Measurements from ENCODE around the gene APOA4. TPM values are rescaled to one million over a fixed set of nuclear protein-coding genes. Genes with fewer than 3 reads are reported as not detected.

The APOA4 gene
- total RNA-seq, 1 donor from 2014 or later: not detected

DNA sequence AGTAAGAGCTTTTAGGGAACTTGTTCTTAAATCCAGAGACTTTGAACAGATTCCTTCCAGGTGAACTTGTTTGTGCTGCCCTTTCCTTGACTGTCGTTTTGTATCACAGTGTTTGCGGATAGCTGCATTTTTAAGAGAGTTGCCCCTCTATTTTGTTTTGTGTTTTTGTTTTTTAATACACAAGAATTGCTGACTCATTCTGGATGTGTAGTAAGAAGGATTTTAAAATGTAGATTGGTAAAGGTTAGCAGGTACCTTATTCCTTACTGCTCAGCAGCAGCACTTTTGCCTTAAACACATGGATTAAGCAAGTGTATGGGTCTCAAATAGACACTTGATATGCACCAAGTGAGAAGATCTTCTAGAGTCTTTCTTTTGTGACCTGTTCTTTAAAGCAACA, 22.5 kb downstream of the APOA4 start:
- no peak overlapping the region for H3K4me3 Mint-ChIP-seq (ENCODE audit: unreplicated experiment)
- peaks cover 39% of the 10 kb centered on the region for H3K27me3 Mint-ChIP-seq (ENCODE audit: unreplicated experiment)
- H3K36me3 Mint-ChIP-seq (ENCODE audit: unreplicated experiment): no peaks in the 10 kb centered on the region
- no peak for DNase-seq (ENCODE audit: extremely low spot score, unreplicated experiment)
- no peaks in the 10 kb centered on the region for H3K4me1 Mint-ChIP-seq (ENCODE audit: unreplicated experiment)
- H3K27ac Mint-ChIP-seq (ENCODE audit: unreplicated experiment): no peak overlapping the region
- no peaks in the 10 kb centered on the region for H3K9me3 Mint-ChIP-seq (ENCODE audit: unreplicated experiment)
- TF ChIP-seq, protein P1, sequence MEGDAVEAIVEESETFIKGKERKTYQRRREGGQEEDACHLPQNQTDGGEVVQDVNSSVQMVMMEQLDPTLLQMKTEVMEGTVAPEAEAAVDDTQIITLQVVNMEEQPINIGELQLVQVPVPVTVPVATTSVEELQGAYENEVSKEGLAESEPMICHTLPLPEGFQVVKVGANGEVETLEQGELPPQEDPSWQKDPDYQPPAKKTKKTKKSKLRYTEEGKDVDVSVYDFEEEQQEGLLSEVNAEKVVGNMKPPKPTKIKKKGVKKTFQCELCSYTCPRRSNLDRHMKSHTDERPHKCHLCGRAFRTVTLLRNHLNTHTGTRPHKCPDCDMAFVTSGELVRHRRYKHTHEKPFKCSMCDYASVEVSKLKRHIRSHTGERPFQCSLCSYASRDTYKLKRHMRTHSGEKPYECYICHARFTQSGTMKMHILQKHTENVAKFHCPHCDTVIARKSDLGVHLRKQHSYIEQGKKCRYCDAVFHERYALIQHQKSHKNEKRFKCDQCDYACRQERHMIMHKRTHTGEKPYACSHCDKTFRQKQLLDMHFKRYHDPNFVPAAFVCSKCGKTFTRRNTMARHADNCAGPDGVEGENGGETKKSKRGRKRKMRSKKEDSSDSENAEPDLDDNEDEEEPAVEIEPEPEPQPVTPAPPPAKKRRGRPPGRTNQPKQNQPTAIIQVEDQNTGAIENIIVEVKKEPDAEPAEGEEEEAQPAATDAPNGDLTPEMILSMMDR (IDR thresholded peaks at IDR 0.05): no peak

DNA sequence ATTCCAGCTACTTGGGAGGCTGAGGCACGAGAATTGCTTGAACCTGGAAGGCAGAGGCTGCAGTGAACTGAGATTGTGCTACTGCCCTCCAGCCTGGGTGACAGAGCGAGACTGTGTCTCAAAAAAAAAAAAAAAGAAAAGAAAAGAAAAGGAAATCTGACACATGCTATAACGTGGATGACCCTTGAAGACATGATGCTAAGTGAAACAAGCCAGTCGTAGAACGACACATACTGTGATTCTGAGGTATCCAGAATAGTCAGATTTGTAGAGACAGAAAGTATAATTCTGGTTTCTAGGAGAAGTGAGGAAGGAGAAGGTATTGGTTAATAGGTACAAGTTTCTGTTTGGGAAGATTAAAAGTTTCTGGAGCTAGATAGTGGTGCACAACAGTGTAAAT, 24.7 kb downstream of the APOA4 start:
- Mint-ChIP-seq H3K9me3 (ENCODE audit: unreplicated experiment) (no peaks in the 10 kb centered on the region), H3K27me3 (ENCODE audit: unreplicated experiment) (peaks cover 33% of the 10 kb centered on the region), H3K36me3 (ENCODE audit: unreplicated experiment) (no peaks in the 10 kb centered on the region), H3K4me3 (ENCODE audit: unreplicated experiment) (no peak overlapping the region), H3K4me1 (ENCODE audit: unreplicated experiment) (no peaks in the 10 kb centered on the region), H3K27ac (ENCODE audit: unreplicated experiment) (no peak overlapping the region)
- no peak for DNase-seq (ENCODE audit: extremely low spot score, unreplicated experiment)
- TF ChIP-seq, protein P1 (IDR thresholded peaks at IDR 0.05): no peak

DNA sequence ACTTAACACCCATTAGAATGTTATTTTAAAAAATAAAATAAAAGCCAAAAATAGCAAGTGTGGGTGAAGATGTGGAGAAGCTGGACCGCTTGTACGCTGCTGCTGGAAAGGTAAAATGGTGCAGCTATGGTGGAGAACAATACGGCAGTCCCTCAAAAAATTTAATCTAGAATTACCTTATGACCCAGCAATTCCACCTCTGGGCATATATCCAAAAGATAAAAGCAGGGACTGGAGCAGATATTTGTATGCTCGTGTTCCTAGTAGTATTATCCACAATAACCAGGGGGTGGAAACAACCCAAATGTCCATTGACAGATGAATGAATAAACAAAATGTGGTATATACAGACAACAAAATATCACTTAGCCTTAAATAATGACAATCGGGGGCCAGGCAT, 25.3 kb downstream of the APOA4 start:
- no peaks in the 10 kb centered on the region for H3K4me1 Mint-ChIP-seq (ENCODE audit: unreplicated experiment)
- no peak for DNase-seq (ENCODE audit: extremely low spot score, unreplicated experiment)
- TF ChIP-seq, protein P1 (IDR thresholded peaks at IDR 0.05): no peak
- H3K4me3 Mint-ChIP-seq (ENCODE audit: unreplicated experiment): no peak overlapping the region
- H3K27ac Mint-ChIP-seq (ENCODE audit: unreplicated experiment): no peak overlapping the region
- no peaks in the 10 kb centered on the region for H3K9me3 Mint-ChIP-seq (ENCODE audit: unreplicated experiment)
- H3K36me3 Mint-ChIP-seq (ENCODE audit: unreplicated experiment): no peaks in the 10 kb centered on the region
- H3K27me3 Mint-ChIP-seq (ENCODE audit: unreplicated experiment): peaks cover 31% of the 10 kb centered on the region

DNA sequence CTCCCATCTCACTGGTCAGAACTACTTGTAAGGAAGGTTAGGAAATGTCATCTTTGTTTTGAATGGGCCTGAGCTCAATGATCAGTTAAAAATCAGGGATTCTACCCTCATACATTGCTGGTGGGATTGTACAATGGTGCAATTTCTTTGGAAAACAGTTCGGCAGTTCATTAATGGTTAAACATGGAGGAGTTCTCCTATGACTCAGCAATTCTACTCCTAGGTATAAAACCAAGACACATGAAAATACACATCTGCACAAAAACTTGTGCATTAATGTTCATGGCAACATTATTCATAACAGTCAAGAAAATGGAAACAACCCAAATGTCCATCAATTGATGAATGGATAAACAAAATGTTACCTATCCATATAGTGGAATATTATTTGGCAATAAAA, 26.6 kb downstream of the APOA4 start:
- Mint-ChIP-seq H3K4me3 (ENCODE audit: unreplicated experiment) (no peak overlapping the region), H3K27ac (ENCODE audit: unreplicated experiment) (no peak overlapping the region), H3K36me3 (ENCODE audit: unreplicated experiment) (no peaks in the 10 kb centered on the region), H3K9me3 (ENCODE audit: unreplicated experiment) (no peaks in the 10 kb centered on the region), H3K27me3 (ENCODE audit: unreplicated experiment) (peaks cover 23% of the 10 kb centered on the region), H3K4me1 (ENCODE audit: unreplicated experiment) (no peaks in the 10 kb centered on the region)
- TF ChIP-seq, protein P1 (IDR thresholded peaks at IDR 0.05): no peak
- no peak for DNase-seq (ENCODE audit: extremely low spot score, unreplicated experiment)

DNA sequence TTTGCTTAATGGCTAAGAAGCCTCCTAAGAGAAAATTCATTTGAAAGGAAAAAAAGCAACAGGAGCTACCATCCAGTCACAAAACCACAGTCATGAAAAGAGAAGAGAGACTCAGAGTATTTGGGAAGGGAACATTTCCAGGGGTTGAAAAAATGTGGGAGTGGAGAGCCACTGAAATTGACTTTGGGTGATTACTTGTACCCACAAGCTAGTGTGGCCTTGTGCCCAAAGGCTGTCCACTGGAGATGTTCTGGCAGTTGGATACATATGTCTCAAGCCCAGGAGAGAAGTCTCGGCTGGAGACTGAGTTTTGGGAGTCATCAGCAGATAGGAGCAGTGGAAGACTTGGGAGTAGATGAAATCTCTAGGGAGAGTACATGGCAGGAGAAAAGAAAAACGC, 28.3 kb downstream of the APOA4 start:
- H3K27me3 Mint-ChIP-seq (ENCODE audit: unreplicated experiment): peaks cover 14% of the 10 kb centered on the region

More for the DNA sequence above, 28.3 kb downstream of the APOA4 start:
- no peak overlapping the region for H3K4me3 Mint-ChIP-seq (ENCODE audit: unreplicated experiment)
- no peak overlapping the region for H3K27ac Mint-ChIP-seq (ENCODE audit: unreplicated experiment)
- DNase-seq (ENCODE audit: extremely low spot score, unreplicated experiment): no peak
- no peaks in the 10 kb centered on the region for H3K36me3 Mint-ChIP-seq (ENCODE audit: unreplicated experiment)
- H3K9me3 Mint-ChIP-seq (ENCODE audit: unreplicated experiment): no peaks in the 10 kb centered on the region
- TF ChIP-seq, protein P1 (IDR thresholded peaks at IDR 0.05): no peak
- no peaks in the 10 kb centered on the region for H3K4me1 Mint-ChIP-seq (ENCODE audit: unreplicated experiment)
